Measurements from ENCODE around the gene CENPVL3.
"Not testable (repeated sequence)": the region's sequence is repeated elsewhere in the genome, so short reads cannot be mapped to it uniquely, and the experiment has no call there.

The CENPVL3 gene

GRCh38 chrX:51618241-51619155 lies at the start of gene CENPVL3:
TSS of gene CENPVL3 (minus strand) at chrX:51618912. CDS start at chrX:51618873, 39 bp downstream.
- DNase-seq (ENCODE audit: low spot score) = not testable (repeated sequence)

DNA sequence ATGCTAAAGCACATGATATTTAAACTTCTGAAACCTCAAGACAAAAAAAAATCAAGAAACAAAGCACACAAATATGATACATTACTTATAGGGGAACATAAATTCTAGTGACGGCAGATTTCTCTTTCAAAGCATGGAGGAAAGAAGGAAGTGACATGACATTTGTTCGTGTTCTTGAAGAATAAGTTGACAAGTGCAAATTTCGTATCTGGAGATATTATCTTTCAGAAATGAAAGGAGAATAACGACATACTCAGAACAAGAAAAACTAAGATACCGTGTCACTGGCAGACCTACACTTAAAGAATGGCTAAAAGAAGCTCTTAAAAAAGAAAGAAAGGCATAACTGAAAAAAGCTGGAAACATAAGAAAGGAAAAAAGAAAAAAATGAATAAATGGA lies 47.3 kb upstream of the CENPVL3 start:
- DNase-seq (ENCODE audit: low spot score) = no peak

DNA sequence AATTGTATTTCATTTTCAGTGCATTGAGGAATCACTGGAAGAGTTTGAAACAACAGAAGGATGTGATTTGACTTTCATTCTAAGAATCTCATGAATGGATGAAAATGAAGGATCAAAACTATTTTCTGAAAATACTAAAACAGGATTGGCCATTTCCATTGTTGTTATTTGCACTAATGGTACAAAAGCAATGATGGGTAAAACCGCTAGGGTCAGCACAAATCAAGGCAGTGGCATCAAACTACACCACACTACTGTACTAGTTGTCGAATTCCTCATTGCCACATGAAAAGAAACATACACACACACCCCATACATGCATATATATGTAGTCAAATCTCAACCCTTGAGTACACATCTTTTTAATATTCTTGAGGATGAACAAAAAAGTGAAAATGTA lies 24.7 kb upstream of the CENPVL3 start:
- no peak for DNase-seq (ENCODE audit: low spot score)

DNA sequence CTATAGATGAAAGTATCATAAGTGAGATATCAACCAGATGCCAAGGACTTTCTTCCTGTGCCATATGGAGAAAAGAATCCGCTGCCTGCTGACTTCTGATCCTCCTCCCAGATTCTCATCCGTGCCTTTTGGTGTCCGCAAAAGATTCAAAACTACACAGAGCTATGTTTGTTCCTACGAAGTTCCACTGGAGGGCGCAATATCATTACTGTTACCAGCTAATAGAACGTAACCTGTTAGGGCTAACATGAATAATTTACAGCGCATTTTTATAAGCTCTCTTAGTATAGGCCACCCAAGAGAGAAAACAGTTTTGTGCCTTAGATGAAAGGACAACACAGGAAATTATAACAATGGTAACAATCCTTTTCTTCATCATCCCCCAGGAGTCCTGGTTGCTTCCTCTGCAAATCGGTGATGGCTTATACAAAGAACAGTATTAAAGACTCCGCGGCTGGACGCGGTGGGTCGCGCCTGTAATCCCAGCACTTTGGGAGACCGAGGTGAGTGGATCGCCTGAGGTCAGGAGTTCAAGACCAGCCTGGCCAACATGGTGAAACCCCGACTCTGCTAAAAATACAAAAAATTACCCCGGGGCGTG lies 22.8 kb upstream of the CENPVL3 start:
- peak; percentile 61 for DNase-seq (ENCODE audit: low spot score)

DNA sequence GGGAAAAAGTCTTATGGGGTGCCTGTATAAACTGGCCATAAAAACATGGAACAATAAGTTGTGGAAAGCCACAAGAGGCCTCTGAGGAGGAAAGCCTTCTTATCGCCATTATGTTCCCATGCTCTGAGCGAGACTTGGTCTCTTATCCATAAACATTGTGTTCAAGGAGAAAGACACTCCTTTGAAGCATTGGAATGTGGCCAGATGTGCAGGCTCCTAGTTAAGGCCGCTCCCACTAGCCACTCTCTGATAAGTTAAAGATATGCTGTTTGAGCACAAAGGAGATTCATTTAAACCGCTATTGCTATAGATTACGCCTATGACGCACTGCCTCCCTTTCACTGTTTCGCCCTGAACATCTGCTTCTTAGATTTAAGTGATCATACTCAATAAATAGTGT lies 17.8 kb upstream of the CENPVL3 start:
- DNase-seq (ENCODE audit: low spot score) = not testable (repeated sequence)

- peak; percentile 24 for DNase-seq (ENCODE audit: low spot score)
Measured at GRCh38 chrX:51614353-51615012, 4.2 kb downstream of the CENPVL3 start.

GRCh38 chrX:51608766-51609165 lies 9.9 kb downstream of the CENPVL3 start:
- no peak for DNase-seq (ENCODE audit: low spot score)

DNA sequence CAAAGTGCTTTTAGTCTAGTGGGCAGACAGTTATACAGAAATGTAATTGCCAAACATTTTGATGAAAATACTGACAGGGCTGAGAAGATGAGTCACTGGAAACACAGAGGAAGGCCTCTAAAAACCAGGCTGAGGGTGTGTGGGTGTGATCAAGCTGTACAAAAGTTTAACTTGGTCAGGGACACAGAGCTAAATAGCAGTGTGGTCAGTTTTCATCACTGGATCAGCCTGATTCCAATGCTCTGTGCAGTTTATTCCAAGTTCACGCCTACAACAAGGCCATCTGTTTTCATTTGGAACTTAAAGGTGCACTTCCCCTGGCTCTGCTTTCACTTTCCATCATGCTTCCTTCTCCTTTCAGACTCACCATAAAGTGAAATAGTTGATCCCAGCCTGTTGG lies 10.6 kb downstream of the CENPVL3 start:
- DNase-seq (ENCODE audit: low spot score) = no peak

- no peak for DNase-seq (ENCODE audit: low spot score)
Measured at GRCh38 chrX:51606446-51606845, 12.3 kb downstream of the CENPVL3 start.

DNA sequence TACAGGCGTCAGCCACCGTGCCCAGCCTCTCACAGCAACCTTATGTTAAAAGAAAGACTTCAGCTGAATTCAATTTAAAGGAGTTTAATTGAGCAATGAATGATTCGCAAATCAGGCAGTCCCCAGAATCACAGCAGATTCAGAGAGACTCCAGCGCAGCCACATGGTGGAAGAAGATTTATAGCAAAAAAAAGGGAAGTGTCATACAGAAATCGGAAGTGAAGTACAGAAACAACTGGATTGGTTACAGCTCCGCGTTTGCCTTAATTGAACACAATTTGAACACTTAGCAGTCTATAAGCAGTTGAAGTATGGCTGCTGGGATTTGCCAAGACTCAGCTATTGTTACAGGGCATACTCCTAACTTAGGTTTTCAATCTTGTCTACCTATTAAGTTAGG lies 19.8 kb downstream of the CENPVL3 start:
- DNase-seq (ENCODE audit: low spot score) = no peak

GRCh38 chrX:51571874-51572273 lies 46.8 kb downstream of the CENPVL3 start:
- no peak for DNase-seq (ENCODE audit: low spot score)

- DNase-seq (ENCODE audit: low spot score) = no peak
Measured at GRCh38 chrX:51569561-51569960, 49.2 kb downstream of the CENPVL3 start.

DNA sequence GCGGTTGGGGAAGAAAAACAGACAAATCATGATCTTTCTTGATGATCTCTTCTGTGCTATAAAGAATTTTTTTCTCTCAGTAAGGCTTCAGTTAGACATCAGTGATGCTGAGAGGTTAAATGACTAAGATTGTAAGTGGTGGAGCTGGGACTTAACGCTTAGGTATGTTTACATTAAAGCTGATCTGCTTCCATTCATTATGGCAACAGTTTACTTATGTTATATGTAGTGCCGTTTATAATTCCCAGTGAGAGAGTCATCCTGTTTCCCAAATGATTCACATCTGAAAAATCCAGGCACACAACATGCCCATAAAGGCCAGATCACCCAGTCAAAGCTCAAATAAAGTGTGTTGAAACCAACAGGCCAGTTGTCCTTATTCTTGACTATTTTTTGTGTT lies 50.1 kb downstream of the CENPVL3 start:
- DNase-seq (ENCODE audit: low spot score) = no peak
